Omental fat pad (tissue), 4 donors: Measurements from ENCODE around the gene UNKL. TPM values are rescaled to one million over a fixed set of nuclear protein-coding genes. Genes with fewer than 3 reads are reported as not detected.

Experiments used
- ATAC-seq: fragments of 150-250 bp; one replicate; pipeline ENCODE4 v1.9.1; 2016; ENCODE audit warnings: mild to moderate bottlenecking, moderate library complexity; ENCODE audit not compliant: low FRiP score
- DNase-seq: peaks from one replicate; pipeline ENCODE4 v3.0.0-alpha.2; 2019; ENCODE audit warnings: low spot score
- total RNA-seq, 4 donors: library from RNA; depleted of rRNA; stranded (reverse); fragments of >200 nt; gene quantifications; one replicate each; pipeline ENCODE4 v1.1.0, GENCODE V29; 2016
- TF ChIP-seq, protein P1 (sequence below), 3 donors: fragments of 450-650 bp; IDR thresholded peaks; one replicate each; pipeline ENCODE4 v1.5.1; 2016 to 2017; ENCODE audit warnings: antibody characterized with exemption in 3 of 3, mild to moderate bottlenecking in 3 of 3, moderate library complexity in 2 of 3

Gene UNKL
- total RNA-seq, 4 donors from 2014 or later, result 8.6 to 36.9 (median 14.2) TPM

DNA sequence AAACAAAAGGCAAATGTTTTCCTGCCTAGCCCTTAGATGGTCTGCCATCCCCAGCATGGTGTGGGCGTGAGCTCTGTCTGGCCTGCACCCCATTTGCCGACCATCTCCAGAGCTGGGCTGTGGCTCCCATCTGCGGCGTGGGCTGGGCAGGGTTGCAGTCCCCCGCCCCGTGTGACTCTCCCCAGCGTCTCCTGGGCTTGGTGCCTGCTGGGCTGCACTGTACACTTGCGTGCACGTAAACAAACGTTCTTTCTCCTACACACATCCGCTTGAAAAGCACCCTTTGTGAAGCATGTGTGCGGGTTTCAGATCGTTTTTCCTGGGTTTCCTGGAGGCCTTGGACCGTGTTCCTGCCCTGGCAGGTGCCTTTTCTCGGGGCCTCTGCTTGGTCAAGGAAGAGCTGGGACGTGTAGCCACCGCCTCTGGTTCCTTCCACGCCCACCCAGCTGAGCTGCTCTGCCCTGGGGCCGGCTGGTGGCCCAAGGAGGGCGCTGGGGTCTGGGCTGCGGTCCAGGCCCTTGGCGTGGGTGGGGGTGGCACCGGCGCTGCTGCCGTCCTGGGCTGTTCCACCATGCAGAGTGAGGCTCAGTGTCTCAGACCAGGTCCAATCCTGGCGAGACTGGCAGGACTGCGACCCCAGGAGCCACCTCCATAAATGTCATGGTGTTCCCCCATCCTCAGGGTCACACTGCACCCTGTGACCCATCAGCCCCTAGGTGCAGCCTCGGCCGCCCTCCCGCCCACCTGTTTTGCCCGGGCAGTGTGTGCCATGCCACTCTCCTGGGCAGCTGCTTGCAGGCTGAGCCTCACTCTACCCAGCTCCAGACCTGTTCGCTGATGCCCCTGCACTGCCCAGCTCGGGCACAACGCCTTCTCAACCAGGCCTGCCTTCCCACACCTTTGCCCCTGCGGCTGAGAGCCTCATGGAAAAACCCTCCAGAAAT, 90.9 kb downstream of the UNKL start:
- DNase-seq, result no peak
- ATAC-seq, result no peak
- TF ChIP-seq, protein P1, sequence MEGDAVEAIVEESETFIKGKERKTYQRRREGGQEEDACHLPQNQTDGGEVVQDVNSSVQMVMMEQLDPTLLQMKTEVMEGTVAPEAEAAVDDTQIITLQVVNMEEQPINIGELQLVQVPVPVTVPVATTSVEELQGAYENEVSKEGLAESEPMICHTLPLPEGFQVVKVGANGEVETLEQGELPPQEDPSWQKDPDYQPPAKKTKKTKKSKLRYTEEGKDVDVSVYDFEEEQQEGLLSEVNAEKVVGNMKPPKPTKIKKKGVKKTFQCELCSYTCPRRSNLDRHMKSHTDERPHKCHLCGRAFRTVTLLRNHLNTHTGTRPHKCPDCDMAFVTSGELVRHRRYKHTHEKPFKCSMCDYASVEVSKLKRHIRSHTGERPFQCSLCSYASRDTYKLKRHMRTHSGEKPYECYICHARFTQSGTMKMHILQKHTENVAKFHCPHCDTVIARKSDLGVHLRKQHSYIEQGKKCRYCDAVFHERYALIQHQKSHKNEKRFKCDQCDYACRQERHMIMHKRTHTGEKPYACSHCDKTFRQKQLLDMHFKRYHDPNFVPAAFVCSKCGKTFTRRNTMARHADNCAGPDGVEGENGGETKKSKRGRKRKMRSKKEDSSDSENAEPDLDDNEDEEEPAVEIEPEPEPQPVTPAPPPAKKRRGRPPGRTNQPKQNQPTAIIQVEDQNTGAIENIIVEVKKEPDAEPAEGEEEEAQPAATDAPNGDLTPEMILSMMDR (IDR thresholded peaks at IDR 0.05), result no peak

DNA sequence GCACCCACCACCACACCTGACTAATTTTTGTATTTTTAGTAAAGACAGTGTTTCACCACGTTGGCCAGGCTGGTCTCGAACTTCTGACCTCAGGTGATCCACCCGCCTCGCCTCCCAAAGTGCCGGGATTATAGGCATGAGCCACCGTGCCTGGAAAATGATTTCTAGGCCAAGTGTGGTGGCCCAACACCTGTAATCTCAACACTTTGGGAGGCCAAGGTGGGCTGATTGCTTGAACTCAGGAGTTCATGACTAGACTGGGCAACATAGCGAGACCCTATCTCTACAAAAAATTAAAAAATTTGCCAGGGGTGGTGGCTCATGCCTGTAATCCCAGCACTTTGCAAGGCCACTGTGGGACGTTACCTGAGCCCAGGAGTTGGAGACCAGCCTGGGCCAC, 92.1 kb downstream of the UNKL start:
- DNase-seq (no peak), ATAC-seq (no peak)
- TF ChIP-seq, protein P1 (IDR thresholded peaks at IDR 0.05), result no peak

DNA sequence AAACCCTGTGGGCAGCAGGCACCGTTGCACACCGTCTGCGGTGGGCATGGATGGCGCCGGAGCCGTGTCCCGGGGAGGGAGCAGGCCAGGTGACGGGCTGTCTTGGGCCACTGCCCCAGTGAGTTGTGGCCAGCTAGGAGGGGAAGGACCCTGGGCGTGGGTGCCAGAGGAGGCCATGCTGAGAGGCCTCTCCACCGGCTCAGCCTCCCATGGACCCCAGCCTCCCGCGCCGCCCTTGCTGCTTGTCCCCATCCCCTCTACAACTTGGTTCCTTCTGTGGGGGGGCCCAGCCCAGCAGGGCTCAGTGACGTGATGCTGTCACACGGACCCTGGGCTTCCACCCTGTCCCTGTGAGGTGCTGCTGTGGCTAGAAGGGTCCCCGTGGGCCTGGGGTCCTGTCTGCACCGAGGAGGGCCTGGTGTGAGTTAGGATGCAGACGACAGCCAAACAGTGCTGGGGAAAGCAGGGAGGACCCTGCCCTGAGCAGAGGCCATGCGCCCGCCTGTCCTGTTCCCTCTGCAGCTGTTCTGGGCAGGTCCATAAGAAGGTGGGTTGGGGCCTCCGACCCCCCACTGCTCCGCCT, 93.8 kb downstream of the UNKL start:
- TF ChIP-seq, protein P1 (IDR thresholded peaks at IDR 0.05), result no peak
- DNase-seq (no peak), ATAC-seq (no peak)

DNA sequence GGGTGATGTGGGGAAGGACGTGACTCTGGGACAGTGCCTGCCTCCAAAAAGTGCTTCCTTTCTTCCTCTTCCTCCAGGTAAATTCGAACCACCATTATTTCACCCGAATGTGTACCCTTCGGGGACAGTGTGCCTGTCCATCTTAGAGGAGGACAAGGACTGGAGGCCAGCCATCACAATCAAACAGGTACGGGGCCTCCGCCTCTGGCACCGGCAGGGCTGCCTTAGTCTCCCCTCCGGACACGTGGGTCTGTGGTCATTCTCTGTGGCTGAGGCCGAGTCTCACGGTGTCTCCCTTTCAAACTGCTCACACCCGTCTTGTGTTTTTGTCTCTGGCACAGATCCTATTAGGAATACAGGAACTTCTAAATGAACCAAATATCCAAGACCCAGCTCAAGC, 94.4 kb downstream of the UNKL start:
- DNase-seq (no peak), ATAC-seq (no peak)
- TF ChIP-seq, protein P1 (IDR thresholded peaks at IDR 0.05), result no peak

DNA sequence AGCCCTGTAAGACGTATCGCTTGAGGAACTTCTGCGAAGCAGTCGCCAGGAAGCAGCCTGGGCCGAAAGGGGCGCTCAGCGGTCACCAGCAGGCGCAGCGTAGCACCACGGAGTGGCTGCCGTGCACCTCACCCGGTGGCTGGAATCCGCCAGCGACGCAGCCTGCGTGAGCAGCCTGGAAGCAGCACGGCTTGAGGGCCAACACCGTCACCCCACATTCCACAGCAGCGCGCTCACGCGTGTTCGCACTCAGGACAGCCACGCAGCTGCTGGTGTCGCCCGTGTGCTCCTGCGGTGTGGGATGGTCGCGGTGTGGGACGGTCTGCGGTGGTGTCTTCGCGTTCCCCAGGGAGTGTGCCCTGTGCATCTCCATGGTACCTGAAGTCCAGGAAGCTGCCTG, 95.5 kb downstream of the UNKL start:
- ATAC-seq (no peak), DNase-seq (no peak)
- TF ChIP-seq, protein P1 (IDR thresholded peaks at IDR 0.05), result no peak

DNA sequence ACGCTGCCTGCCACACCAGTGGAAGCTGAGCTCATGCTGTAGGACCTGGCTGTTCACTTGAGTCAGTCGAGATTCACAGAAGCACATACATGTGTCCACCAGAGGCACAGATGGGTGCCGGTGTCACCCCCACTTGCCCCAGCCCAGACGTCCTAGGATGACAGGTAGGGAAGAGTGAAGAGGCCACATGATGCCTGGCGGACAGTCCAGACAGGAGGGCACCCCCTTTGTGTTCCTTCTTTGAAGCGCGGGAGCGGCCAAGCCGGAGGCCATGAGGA, 96.3 kb downstream of the UNKL start:
- TF ChIP-seq, protein P1 (IDR thresholded peaks at IDR 0.05), result no peak
- no peak for ATAC-seq
- no peak for DNase-seq
